ENCODE measurements around the gene TNFRSF18.

The TNFRSF18 gene

DNA sequence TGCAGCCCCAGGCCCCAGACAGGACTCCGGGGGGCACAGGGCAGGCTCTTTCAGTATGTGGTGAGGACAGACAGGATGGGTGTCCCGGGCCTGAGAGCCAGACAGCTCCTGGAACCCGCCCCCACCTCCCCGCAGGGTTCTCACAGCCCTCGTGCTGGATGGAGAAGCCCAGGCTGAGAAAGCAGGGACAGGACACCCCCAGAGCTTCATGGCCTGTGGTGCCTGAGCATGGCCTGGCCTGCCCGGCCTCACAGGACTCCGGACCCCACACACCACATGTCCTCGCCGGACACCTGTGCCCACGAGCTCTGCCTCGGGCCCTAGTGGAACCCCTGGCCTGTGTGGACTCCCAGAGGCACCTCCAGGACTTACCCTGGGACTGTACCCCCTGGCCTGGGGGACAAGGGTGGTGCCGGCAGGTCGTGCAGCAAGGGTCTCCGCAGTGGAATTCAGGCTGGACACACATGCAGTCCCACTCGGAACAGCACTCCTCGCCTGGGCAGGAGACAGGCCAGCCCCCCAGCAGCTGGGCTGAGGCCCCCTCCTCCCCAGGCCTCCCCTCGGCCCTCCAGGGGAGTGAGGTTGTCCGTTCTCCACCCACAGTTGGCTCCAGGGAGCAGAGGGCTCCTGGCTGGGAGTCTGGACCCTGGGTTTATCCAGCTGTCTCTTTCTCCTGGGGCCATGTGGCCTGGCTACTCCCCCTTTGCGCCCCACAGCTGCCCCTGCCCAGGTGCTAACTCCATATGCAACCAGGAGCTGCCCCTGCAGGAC lies 1.2 kb downstream of the TNFRSF18 start:
- no peak for DNase-seq (ENCODE audit: low read depth)
- no peak overlapping the region for H3K4me3 ChIP-seq (ENCODE audit: low read depth, low read length)
- TF ChIP-seq, protein P1, sequence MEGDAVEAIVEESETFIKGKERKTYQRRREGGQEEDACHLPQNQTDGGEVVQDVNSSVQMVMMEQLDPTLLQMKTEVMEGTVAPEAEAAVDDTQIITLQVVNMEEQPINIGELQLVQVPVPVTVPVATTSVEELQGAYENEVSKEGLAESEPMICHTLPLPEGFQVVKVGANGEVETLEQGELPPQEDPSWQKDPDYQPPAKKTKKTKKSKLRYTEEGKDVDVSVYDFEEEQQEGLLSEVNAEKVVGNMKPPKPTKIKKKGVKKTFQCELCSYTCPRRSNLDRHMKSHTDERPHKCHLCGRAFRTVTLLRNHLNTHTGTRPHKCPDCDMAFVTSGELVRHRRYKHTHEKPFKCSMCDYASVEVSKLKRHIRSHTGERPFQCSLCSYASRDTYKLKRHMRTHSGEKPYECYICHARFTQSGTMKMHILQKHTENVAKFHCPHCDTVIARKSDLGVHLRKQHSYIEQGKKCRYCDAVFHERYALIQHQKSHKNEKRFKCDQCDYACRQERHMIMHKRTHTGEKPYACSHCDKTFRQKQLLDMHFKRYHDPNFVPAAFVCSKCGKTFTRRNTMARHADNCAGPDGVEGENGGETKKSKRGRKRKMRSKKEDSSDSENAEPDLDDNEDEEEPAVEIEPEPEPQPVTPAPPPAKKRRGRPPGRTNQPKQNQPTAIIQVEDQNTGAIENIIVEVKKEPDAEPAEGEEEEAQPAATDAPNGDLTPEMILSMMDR (IDR thresholded peaks at IDR 0.05; ENCODE audit: insufficient read depth, low read depth, low read length, missing control alignments), result no peak

- TF ChIP-seq, protein P1 (IDR thresholded peaks at IDR 0.05; ENCODE audit: insufficient read depth, low read depth, low read length, missing control alignments), result no peak
- no peak for DNase-seq (ENCODE audit: low read depth)
- no peak overlapping the region for H3K4me3 ChIP-seq (ENCODE audit: low read depth, low read length)
Observed at GRCh38 chr1:1204425-1204920, 1.9 kb downstream of the TNFRSF18 start.

DNA sequence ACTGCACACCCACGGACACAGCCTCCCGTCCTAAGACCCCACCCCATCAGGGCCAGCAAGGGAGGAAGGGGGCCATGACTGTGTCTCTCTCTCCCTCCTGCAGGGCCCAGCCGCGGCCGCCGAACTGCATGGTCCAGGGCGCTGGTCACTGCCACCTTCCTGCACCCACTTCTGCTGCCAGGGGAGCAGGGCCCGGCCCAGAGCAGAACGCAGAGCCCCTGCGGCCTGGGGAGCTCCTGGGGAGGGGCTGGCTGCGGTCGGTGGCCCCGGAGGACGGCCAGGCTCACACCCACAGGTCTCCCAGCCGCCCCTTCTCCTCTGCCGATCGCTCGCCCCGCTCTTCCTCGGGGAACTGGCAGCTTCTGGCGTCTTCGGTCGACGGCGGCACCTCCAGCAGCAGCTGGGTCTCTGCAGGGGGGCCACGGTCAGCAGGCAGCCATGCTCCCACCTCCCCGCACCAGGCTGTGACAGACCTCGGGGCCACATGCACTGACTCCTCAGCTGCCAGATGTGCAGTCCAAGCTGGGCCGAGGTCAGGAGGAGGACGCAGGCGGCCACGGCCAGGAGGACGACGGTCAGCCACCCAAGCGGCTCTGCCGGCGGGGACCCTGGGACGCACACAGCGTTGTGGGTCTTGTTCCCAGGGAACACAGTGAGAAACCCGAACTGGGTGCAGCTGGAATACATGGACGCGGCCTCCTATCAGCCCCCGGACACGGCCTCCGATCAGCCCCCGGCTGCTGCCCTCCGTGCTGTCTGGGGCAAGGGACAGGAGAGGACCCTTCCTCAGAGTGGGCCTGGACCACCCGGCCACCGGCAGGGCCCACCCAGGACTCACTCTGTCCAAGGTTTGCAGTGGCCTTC lies 2.6 kb downstream of the TNFRSF18 start:
- no peak overlapping the region for H3K4me3 ChIP-seq (ENCODE audit: low read depth, low read length)
- no peak for DNase-seq (ENCODE audit: low read depth)
- TF ChIP-seq, protein P1 (IDR thresholded peaks at IDR 0.05; ENCODE audit: insufficient read depth, low read depth, low read length, missing control alignments), result no peak

- H3K4me3 ChIP-seq (ENCODE audit: low read depth, low read length), result no peak overlapping the region
- no peak for DNase-seq (ENCODE audit: low read depth)
- TF ChIP-seq, protein P1 (IDR thresholded peaks at IDR 0.05; ENCODE audit: insufficient read depth, low read depth, low read length, missing control alignments), result no peak
Observed at GRCh38 chr1:1202831-1203560, 3.4 kb downstream of the TNFRSF18 start.

- peak overlapping the region; percentile 27 for H3K4me3 ChIP-seq (ENCODE audit: low read depth, low read length)
- DNase-seq (ENCODE audit: low read depth), result peak; percentile 50
- TF ChIP-seq, protein P1 (IDR thresholded peaks at IDR 0.05; ENCODE audit: insufficient read depth, low read depth, low read length, missing control alignments), result no peak
Observed at GRCh38 chr1:1200876-1201810, 5.2 kb downstream of the TNFRSF18 start.

Measured in GM12865 (cell line).